ENCODE results near the gene HIF3A. TPM values are rescaled to one million over a fixed set of nuclear protein-coding genes. Genes with fewer than 3 reads are reported as not detected.
"Not testable (repeated sequence)": the region's sequence is repeated elsewhere in the genome, so short reads cannot be mapped to it uniquely, and the experiment has no call there.

HIF3A gene
- polyA plus RNA-seq, 1 donor (not counting 4 experiments of a cell fraction or from before 2014, with no cell fraction given), result 0.01 TPM

- Histone ChIP-seq H3K36me3 (ENCODE audit: control insufficient read depth in 2 of 2, extremely low read depth in 1 of 2, insufficient read depth in 2 of 2, low read length in 2 of 2) (peaks cover 11 to 16% of the 10 kb centered on the region in 2 experiments), H2AFZ (ENCODE audit: control insufficient read depth, low read length) (peak overlapping the region; percentile 44), H3K9me3 (ENCODE audit: control insufficient read depth, low read depth, low read length) (no peaks in the 10 kb centered on the region), H4K20me1 (ENCODE audit: control insufficient read depth, extremely low read depth, insufficient read depth, low read length) (peaks cover 34% of the 10 kb centered on the region), H3K4me3 (ENCODE audit: control insufficient read depth in 2 of 3, extremely low read depth in 1 of 3, insufficient read depth in 2 of 3, low read depth in 1 of 3, low read length in 3 of 3) (peak overlapping the region in 1 of 3 experiments; percentile 54), H3K9ac (ENCODE audit: control insufficient read depth, extremely low read depth, insufficient read depth, low read length) (peak overlapping the region; percentile 79), H3K9me1 (ENCODE audit: control insufficient read depth, extremely low read depth, insufficient read depth, low read length) (peaks cover 3% of the 10 kb centered on the region), H3K27ac (ENCODE audit: control insufficient read depth, insufficient read depth, low read length) (peak overlapping the region; percentile 91), H3K27me3 (ENCODE audit: control insufficient read depth, extremely low read depth, insufficient read depth, low read length) (no peaks in the 10 kb centered on the region), H3K4me2 (ENCODE audit: control insufficient read depth, extremely low read depth, insufficient read depth, low read depth, low read length) (peak overlapping the region; percentile 88), H3K79me2 (ENCODE audit: control insufficient read depth, insufficient read depth, low read length) (peaks cover 21% of the 10 kb centered on the region), H3K4me1 (ENCODE audit: control insufficient read depth, extremely low read depth, insufficient read depth, low read length) (peaks cover 44% of the 10 kb centered on the region)
- DNase-seq (ENCODE audit: low read depth, low spot score), result peak; percentile 99
- dilution Hi-C loops (cut with MboI; ENCODE audit: extremely low pct_ligation_motif_present, low sequenced_read_pairs), result no loop called here
- TF ChIP-seq EZH2 (IDR thresholded peaks at IDR 0.05; ENCODE audit: low read length), result no peak
- TF ChIP-seq, protein P1, sequence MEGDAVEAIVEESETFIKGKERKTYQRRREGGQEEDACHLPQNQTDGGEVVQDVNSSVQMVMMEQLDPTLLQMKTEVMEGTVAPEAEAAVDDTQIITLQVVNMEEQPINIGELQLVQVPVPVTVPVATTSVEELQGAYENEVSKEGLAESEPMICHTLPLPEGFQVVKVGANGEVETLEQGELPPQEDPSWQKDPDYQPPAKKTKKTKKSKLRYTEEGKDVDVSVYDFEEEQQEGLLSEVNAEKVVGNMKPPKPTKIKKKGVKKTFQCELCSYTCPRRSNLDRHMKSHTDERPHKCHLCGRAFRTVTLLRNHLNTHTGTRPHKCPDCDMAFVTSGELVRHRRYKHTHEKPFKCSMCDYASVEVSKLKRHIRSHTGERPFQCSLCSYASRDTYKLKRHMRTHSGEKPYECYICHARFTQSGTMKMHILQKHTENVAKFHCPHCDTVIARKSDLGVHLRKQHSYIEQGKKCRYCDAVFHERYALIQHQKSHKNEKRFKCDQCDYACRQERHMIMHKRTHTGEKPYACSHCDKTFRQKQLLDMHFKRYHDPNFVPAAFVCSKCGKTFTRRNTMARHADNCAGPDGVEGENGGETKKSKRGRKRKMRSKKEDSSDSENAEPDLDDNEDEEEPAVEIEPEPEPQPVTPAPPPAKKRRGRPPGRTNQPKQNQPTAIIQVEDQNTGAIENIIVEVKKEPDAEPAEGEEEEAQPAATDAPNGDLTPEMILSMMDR (optimal IDR thresholded peaks at IDR 0.05 in 1 of 3, IDR thresholded peaks at IDR 0.05 in 1 of 3, conservative IDR thresholded peaks at IDR 0.05 in 1 of 3; ENCODE audit: extremely low read depth in 1 of 3, insufficient read depth in 2 of 3, low read length in 3 of 3), result peak in 2 of 3 experiments; percentile 15 to 30
- peak; percentile 99 for FAIRE-seq
Observed at GRCh38 chr19:46373491-46374359, 76.9 kb downstream of the HIF3A start.

DNA sequence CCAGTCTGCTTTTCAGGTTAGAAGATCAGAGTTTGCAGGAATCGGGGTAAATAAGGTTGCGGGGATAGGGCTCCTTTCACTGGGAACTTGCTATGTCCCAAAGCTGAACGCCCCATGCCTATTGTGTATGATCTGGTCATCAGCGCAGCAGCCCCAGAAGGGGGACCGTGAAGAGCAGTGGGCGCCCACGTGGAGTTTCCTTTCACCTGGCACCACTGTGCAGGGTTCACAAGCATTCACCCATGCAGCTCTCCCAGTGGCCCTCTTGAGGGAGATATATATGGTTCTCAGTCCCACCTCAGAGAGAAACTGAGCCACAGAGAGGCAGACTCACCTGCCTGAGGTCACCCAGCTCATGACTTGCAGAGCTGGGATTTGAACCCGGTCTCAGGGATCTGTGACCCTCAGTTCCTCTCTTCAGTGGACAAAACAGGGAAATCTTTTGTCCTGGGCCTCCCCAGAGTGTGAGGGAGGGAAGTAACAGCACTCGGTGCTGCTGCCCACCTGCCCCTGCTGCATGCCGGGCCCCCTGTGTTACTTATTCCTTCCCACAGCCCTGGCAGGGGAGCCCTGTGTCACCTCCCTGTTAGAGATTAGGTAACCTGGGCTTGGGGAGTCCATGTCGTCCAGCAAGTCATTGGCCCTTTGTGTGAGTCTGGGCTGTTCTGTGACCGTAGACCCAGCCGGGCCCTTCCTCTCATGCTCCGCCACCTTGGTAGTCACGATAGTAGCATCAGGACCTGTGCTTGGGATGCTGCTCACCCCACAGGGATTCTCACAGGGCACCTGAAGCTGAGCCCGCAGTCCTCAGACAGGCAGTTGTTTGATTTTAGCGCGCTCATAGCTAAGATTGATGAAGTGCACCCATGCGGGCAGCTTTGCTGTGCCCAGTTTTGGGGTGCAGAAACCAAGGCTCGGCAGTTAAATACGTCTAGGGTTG lies 78.0 kb downstream of the HIF3A start:
- Histone ChIP-seq H2AFZ (ENCODE audit: control insufficient read depth, low read length) (no peak overlapping the region), H3K9ac (ENCODE audit: control insufficient read depth, extremely low read depth, insufficient read depth, low read length) (peak overlapping the region; percentile 28), H3K4me2 (ENCODE audit: control insufficient read depth, extremely low read depth, insufficient read depth, low read depth, low read length) (peak overlapping the region; percentile 88), H3K27ac (ENCODE audit: control insufficient read depth, insufficient read depth, low read length) (peak overlapping the region; percentile 34), H3K4me1 (ENCODE audit: control insufficient read depth, extremely low read depth, insufficient read depth, low read length) (peaks cover 44% of the 10 kb centered on the region), H3K9me1 (ENCODE audit: control insufficient read depth, extremely low read depth, insufficient read depth, low read length) (peaks cover 3% of the 10 kb centered on the region), H4K20me1 (ENCODE audit: control insufficient read depth, extremely low read depth, insufficient read depth, low read length) (peaks cover 30% of the 10 kb centered on the region), H3K27me3 (ENCODE audit: control insufficient read depth, extremely low read depth, insufficient read depth, low read length) (no peaks in the 10 kb centered on the region), H3K36me3 (ENCODE audit: control insufficient read depth in 2 of 2, extremely low read depth in 1 of 2, insufficient read depth in 2 of 2, low read length in 2 of 2) (peaks cover 13 to 16% of the 10 kb centered on the region in 2 experiments), H3K9me3 (ENCODE audit: control insufficient read depth, low read depth, low read length) (no peaks in the 10 kb centered on the region), H3K79me2 (ENCODE audit: control insufficient read depth, insufficient read depth, low read length) (peaks cover 16% of the 10 kb centered on the region), H3K4me3 (ENCODE audit: control insufficient read depth in 2 of 3, extremely low read depth in 1 of 3, insufficient read depth in 2 of 3, low read depth in 1 of 3, low read length in 3 of 3) (no peak overlapping the region)
- TF ChIP-seq, protein P1 (optimal IDR thresholded peaks at IDR 0.05 in 1 of 3, IDR thresholded peaks at IDR 0.05 in 1 of 3, conservative IDR thresholded peaks at IDR 0.05 in 1 of 3; ENCODE audit: extremely low read depth in 1 of 3, insufficient read depth in 2 of 3, low read length in 3 of 3), result no peak
- TF ChIP-seq EZH2 (IDR thresholded peaks at IDR 0.05; ENCODE audit: low read length), result no peak
- no peak for FAIRE-seq
- DNase-seq (ENCODE audit: low read depth, low spot score), result no peak
- dilution Hi-C loops (cut with MboI; ENCODE audit: extremely low pct_ligation_motif_present, low sequenced_read_pairs), result no loop called here

DNA sequence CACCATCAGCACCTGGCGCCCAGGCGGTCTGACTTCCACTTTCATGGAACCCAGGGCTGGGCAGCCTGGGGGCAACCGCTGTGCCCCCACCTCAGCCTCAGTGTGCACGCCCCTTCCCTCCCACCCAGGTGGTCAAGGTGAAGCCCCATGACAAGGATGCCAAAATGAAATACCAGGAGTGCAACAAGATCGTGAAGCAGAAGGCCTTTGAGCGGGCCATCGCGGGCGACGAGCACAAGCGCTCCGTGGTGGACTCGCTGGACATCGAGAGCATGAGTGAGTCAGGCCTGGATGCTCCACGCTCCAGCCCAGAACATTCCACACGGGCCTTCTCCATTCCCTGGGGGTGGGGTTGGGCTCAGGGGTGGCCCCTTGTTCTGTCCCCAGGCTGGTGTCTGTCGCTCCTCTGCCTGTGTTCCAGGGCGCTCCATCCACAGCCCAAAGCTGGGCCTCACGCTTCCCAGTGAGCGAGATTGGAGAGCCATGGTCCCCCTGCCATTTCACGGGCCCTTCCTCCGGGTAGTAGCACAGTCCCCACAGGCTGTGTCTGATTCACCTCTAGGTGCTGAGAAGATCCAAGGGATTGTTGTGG lies 78.7 kb downstream of the HIF3A start:
- FAIRE-seq; H3K4me3 ChIP-seq (ENCODE audit: control insufficient read depth in 2 of 3, extremely low read depth in 1 of 3, insufficient read depth in 2 of 3, low read depth in 1 of 3, low read length in 3 of 3); DNase-seq (ENCODE audit: low read depth, low spot score); H3K27ac ChIP-seq (ENCODE audit: control insufficient read depth, insufficient read depth, low read length); H3K4me2 ChIP-seq (ENCODE audit: control insufficient read depth, extremely low read depth, insufficient read depth, low read depth, low read length); H3K9me1 ChIP-seq (ENCODE audit: control insufficient read depth, extremely low read depth, insufficient read depth, low read length); H3K27me3 ChIP-seq (ENCODE audit: control insufficient read depth, extremely low read depth, insufficient read depth, low read length); dilution Hi-C loops (cut with MboI; ENCODE audit: extremely low pct_ligation_motif_present, low sequenced_read_pairs); H2AFZ ChIP-seq (ENCODE audit: control insufficient read depth, low read length); H3K9ac ChIP-seq (ENCODE audit: control insufficient read depth, extremely low read depth, insufficient read depth, low read length); H3K9me3 ChIP-seq (ENCODE audit: control insufficient read depth, low read depth, low read length): not testable (repeated sequence)
- Histone ChIP-seq H3K4me1 (ENCODE audit: control insufficient read depth, extremely low read depth, insufficient read depth, low read length) (peaks cover 38% of the 10 kb centered on the region), H4K20me1 (ENCODE audit: control insufficient read depth, extremely low read depth, insufficient read depth, low read length) (peaks cover 27% of the 10 kb centered on the region), H3K79me2 (ENCODE audit: control insufficient read depth, insufficient read depth, low read length) (peaks cover 14% of the 10 kb centered on the region), H3K36me3 (ENCODE audit: control insufficient read depth in 2 of 2, extremely low read depth in 1 of 2, insufficient read depth in 2 of 2, low read length in 2 of 2) (peaks cover 10 to 11% of the 10 kb centered on the region in 2 experiments)

Data from keratinocyte (primary cell).